DMS153 (cell line): ENCODE measurements around the gene ABRACL.

Experiments used
- DNase-seq: peaks from one replicate; lab custom pipeline; 2025; lab: John Stamatoyannopoulos, UW

Gene ABRACL

GRCh38 chr6:139054001-139054400 is 25.5 kb downstream of the ABRACL start:
- DNase-seq = no peak

GRCh38 chr6:139055709-139056108 is 27.2 kb downstream of the ABRACL start:
- DNase-seq = no peak

- no peak for DNase-seq
These were observed 29.5 kb downstream of the ABRACL start for GRCh38 chr6:139058029-139058428.

GRCh38 chr6:139060332-139060731 is 31.8 kb downstream of the ABRACL start:
- no peak for DNase-seq

- no peak for DNase-seq
These were observed 34.5 kb downstream of the ABRACL start for GRCh38 chr6:139062932-139063646.

- DNase-seq = no peak
These were observed 36.6 kb downstream of the ABRACL start for GRCh38 chr6:139064981-139065665.

GRCh38 chr6:139066080-139066479 is 37.5 kb downstream of the ABRACL start:
- no peak for DNase-seq

GRCh38 chr6:139068846-139069245 is 40.3 kb downstream of the ABRACL start:
- no peak for DNase-seq

- no peak for DNase-seq
These were observed 44.6 kb downstream of the ABRACL start for GRCh38 chr6:139073118-139073517.

- no peak for DNase-seq
These were observed 50.5 kb downstream of the ABRACL start for GRCh38 chr6:139079018-139079417.

- DNase-seq = no peak
These were observed 51.8 kb downstream of the ABRACL start for GRCh38 chr6:139080255-139080920.

GRCh38 chr6:139081471-139081870 is 52.9 kb downstream of the ABRACL start:
- no peak for DNase-seq

GRCh38 chr6:139082370-139082769 is 53.8 kb downstream of the ABRACL start:
- no peak for DNase-seq

- DNase-seq = no peak
These were observed 63.3 kb downstream of the ABRACL start for GRCh38 chr6:139091826-139092225.
